MM.1S (cell line): ENCODE measurements around the gene ABCE1.
"Not testable (repeated sequence)": the region's sequence is repeated elsewhere in the genome, so short reads cannot be mapped to it uniquely, and the experiment has no call there.

Experiments used
- DNase-seq: peaks from one replicate; pipeline ENCODE4 v3.0.0-alpha.2; 2015
- H2AFZ ChIP-seq: fragments of 300-600 bp; sonication (generic); 2 replicates; pipeline ENCODE4 v1.6.0; 2016; ENCODE audit warnings: antibody characterized with exemption, low read length
- H3F3A ChIP-seq: fragments of 300-600 bp; sonication (generic); 2 replicates; pipeline ENCODE4 v1.6.1; 2016; ENCODE audit warnings: mild to moderate bottlenecking, antibody characterized with exemption, low read length, moderate library complexity, mixed read lengths; ENCODE audit not compliant: insufficient read depth
- H3K27ac ChIP-seq: fragments of 300-600 bp; sonication (generic); 2 replicates; pipeline ENCODE4 v1.5.1; 2016; ENCODE audit warnings: mild to moderate bottlenecking, low read length
- H3K27me3 ChIP-seq: fragments of 300-600 bp; sonication (generic); replicated peaks from 2 replicates; pipeline ENCODE4 v1.6.0; 2016; ENCODE audit warnings: low read length; ENCODE audit not compliant: insufficient read depth
- H3K36me3 ChIP-seq: fragments of 300-600 bp; sonication (generic); replicated peaks from 2 replicates; pipeline ENCODE4 v1.6.1; 2016; ENCODE audit warnings: mild to moderate bottlenecking, low read length, mixed read lengths; ENCODE audit not compliant: insufficient read depth
- H3K4me1 ChIP-seq: fragments of 300-600 bp; sonication (generic); 2 replicates; pipeline ENCODE4 v1.6.1; 2016; ENCODE audit warnings: low read length, mixed read lengths
- H3K4me2 ChIP-seq: fragments of 300-600 bp; sonication (generic); 2 replicates; pipeline ENCODE4 v1.6.0; 2016; ENCODE audit warnings: low read depth, low read length
- H3K4me3 ChIP-seq: fragments of 300-600 bp; sonication (generic); 2 replicates; pipeline ENCODE4 v1.5.1; 2016; ENCODE audit warnings: low read length, mixed read lengths
- H3K79me2 ChIP-seq: fragments of 300-600 bp; sonication (generic); 2 replicates; pipeline ENCODE4 v1.6.1; 2016; ENCODE audit warnings: mixed run types, low read length, mixed read lengths
- H3K9ac ChIP-seq: fragments of 300-600 bp; sonication (generic); 2 replicates; pipeline ENCODE4 v1.6.1; 2016; ENCODE audit warnings: low read length, mixed read lengths
- H3K9me2 ChIP-seq: fragments of 300-600 bp; sonication (generic); replicated peaks from 2 replicates; pipeline ENCODE4 v1.6.1; 2016; ENCODE audit warnings: mild to moderate bottlenecking, low read length, mixed read lengths; ENCODE audit not compliant: insufficient read depth
- H3K9me3 ChIP-seq: fragments of 300-600 bp; sonication (generic); replicated peaks from 2 replicates; pipeline ENCODE4 v1.6.1; 2016; ENCODE audit warnings: mild to moderate bottlenecking, low read length, mixed read lengths; ENCODE audit not compliant: insufficient read depth
- H4K20me1 ChIP-seq: fragments of 300-600 bp; sonication (generic); 2 replicates; pipeline ENCODE4 v1.6.1; 2016; ENCODE audit warnings: mild to moderate bottlenecking, low read length, moderate library complexity, mixed read lengths; ENCODE audit not compliant: insufficient read depth
- CTCF ChIP-seq: fragments of 300-600 bp; sonication (generic); IDR thresholded peaks from 2 replicates; pipeline ENCODE4 v1.5.1; 2016; ENCODE audit warnings: antibody characterized with exemption, low read length, mixed read lengths
- EZH2 ChIP-seq: fragments of 300-600 bp; sonication (generic); optimal IDR thresholded peaks from 2 replicates; pipeline ENCODE3; 2017; ENCODE audit warnings: low read depth, mild to moderate bottlenecking, antibody characterized with exemption, low read length, mixed read lengths
- EZH2phosphoT487 ChIP-seq: fragments of 300-600 bp; sonication (generic); IDR thresholded peaks from 2 replicates; pipeline ENCODE4 v1.6.1; 2018; ENCODE audit warnings: antibody characterized with exemption, low read length

Gene ABCE1

DNA sequence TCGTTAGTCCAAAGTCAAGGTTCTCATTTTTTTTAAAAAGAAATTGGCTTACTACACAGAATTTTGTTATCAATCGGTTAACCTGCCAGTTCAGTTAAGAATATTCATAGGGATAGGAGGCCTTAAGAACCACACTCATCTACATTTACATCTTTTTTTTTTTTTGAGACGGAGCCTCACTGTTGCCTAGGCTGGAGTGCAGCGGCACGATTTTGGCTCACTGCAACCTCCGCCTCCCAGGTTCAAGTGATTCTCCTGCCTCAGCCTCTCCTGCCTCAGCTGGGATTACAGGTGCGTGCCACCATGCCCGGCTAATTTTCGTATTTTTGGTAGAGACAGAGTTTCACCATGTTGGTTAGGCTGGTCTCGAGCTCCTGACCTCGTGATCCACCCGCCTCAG is 33.7 kb downstream of the ABCE1 start:
- H3K27me3 ChIP-seq = no peaks in the 10 kb centered on the region
- H3K27ac ChIP-seq = no peak overlapping the region
- peaks cover 29% of the 10 kb centered on the region for H3K4me1 ChIP-seq
- H3K9ac ChIP-seq = no peak overlapping the region
- no peaks in the 10 kb centered on the region for H3K9me2 ChIP-seq
- no peak overlapping the region for H3K4me2 ChIP-seq
- H3K4me3 ChIP-seq = no peak overlapping the region
- H3K79me2 ChIP-seq = 0 out of 2 replicates have a peak, but pooled peaks cover under 1% of the 10 kb centered on the region
- peaks cover 10% of the 10 kb centered on the region for H3F3A ChIP-seq
- H4K20me1 ChIP-seq = no peaks in the 10 kb centered on the region
- H2AFZ ChIP-seq = no peak overlapping the region
- TF ChIP-seq EZH2phosphoT487 = no peak
- TF ChIP-seq EZH2 = no peak
- no peak for TF ChIP-seq CTCF
- DNase-seq = no peak
- no peaks in the 10 kb centered on the region for H3K9me3 ChIP-seq
- peaks cover 3% of the 10 kb centered on the region; the same call in 1 of the 2 replicates for H3K36me3 ChIP-seq

- TF ChIP-seq CTCF = no peak
- TF ChIP-seq EZH2phosphoT487 = no peak
- TF ChIP-seq EZH2 = no peak
- peaks cover 29% of the 10 kb centered on the region for H3K4me1 ChIP-seq
- H3K79me2 ChIP-seq = no peaks in the 10 kb centered on the region
- no peak overlapping the region for H3K27ac ChIP-seq
- DNase-seq = no peak
- no peaks in the 10 kb centered on the region for H3K9me2 ChIP-seq
- H3K4me2 ChIP-seq = peak overlapping the region; percentile 30; the same call in 1 of the 2 replicates
- H4K20me1 ChIP-seq = no peaks in the 10 kb centered on the region
- no peak overlapping the region for H3K9ac ChIP-seq
- H3K36me3 ChIP-seq = peaks cover 3% of the 10 kb centered on the region; the same call in 1 of the 2 replicates
- H3F3A ChIP-seq = peaks cover 10% of the 10 kb centered on the region
- H2AFZ ChIP-seq = no peak overlapping the region
- no peaks in the 10 kb centered on the region for H3K9me3 ChIP-seq
- no peak overlapping the region for H3K4me3 ChIP-seq
- H3K27me3 ChIP-seq = no peaks in the 10 kb centered on the region
Measured at GRCh38 chr4:145132511-145133098, 34.5 kb downstream of the ABCE1 start.

DNA sequence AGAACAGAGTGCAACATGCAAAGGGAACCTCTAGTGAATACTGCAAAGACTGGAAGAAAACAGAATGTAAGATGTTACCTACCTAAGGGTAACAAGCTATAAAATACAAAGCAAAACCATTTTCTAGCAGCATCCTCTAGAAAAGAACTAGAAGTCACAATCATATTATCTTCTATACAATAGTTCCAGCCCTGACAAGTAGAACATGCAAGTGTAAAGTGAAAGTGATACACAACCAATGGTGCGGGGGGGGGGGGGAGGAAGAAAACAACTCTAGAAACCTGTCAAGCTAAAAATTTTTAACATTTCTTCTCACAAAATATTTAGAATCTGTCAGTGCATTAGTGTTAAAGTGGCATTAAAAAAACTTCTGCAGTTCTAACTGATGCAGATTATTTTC is 38.1 kb downstream of the ABCE1 start:
- not testable (repeated sequence) for H2AFZ ChIP-seq, H3F3A ChIP-seq, H3K27ac ChIP-seq, H3K4me3 ChIP-seq, H3K4me2 ChIP-seq, H3K9me2 ChIP-seq, H3K27me3 ChIP-seq, H3K36me3 ChIP-seq, H4K20me1 ChIP-seq, H3K9ac ChIP-seq, H3K9me3 ChIP-seq, H3K79me2 ChIP-seq, DNase-seq
- peaks cover 14% of the 10 kb centered on the region for H3K4me1 ChIP-seq

- no peak overlapping the region for H2AFZ ChIP-seq
- H3K27ac ChIP-seq = no peak overlapping the region
- TF ChIP-seq EZH2 (no peak), EZH2phosphoT487 (no peak), CTCF (no peak)
- no peak overlapping the region for H3K4me3 ChIP-seq
- H3K9me2 ChIP-seq = no peaks in the 10 kb centered on the region
- peaks cover 5% of the 10 kb centered on the region for H3K4me1 ChIP-seq
- H3F3A ChIP-seq = peaks cover 1% of the 10 kb centered on the region
- no peaks in the 10 kb centered on the region for H3K27me3 ChIP-seq
- no peak overlapping the region for H3K9ac ChIP-seq
- DNase-seq = no peak
- peaks cover 18% of the 10 kb centered on the region; the same call in 1 of the 2 replicates for H3K36me3 ChIP-seq
- no peaks in the 10 kb centered on the region for H4K20me1 ChIP-seq
- H3K79me2 ChIP-seq = peaks cover 10% of the 10 kb centered on the region; the same call in 1 of the 2 replicates
- H3K4me2 ChIP-seq = no peak overlapping the region
- no peaks in the 10 kb centered on the region for H3K9me3 ChIP-seq
Measured at GRCh38 chr4:145148980-145149379, 50.9 kb downstream of the ABCE1 start.
